ENCODE data around the gene MAIP1. TPM values are rescaled to one million over a fixed set of nuclear protein-coding genes. Genes with fewer than 3 reads are reported as not detected.

Gene MAIP1
- total and polyA plus RNA-seq, 2 donors (not counting 3 experiments of a cell fraction or from before 2014, with no cell fraction given), result 12.0 to 17.7 TPM

DNA sequence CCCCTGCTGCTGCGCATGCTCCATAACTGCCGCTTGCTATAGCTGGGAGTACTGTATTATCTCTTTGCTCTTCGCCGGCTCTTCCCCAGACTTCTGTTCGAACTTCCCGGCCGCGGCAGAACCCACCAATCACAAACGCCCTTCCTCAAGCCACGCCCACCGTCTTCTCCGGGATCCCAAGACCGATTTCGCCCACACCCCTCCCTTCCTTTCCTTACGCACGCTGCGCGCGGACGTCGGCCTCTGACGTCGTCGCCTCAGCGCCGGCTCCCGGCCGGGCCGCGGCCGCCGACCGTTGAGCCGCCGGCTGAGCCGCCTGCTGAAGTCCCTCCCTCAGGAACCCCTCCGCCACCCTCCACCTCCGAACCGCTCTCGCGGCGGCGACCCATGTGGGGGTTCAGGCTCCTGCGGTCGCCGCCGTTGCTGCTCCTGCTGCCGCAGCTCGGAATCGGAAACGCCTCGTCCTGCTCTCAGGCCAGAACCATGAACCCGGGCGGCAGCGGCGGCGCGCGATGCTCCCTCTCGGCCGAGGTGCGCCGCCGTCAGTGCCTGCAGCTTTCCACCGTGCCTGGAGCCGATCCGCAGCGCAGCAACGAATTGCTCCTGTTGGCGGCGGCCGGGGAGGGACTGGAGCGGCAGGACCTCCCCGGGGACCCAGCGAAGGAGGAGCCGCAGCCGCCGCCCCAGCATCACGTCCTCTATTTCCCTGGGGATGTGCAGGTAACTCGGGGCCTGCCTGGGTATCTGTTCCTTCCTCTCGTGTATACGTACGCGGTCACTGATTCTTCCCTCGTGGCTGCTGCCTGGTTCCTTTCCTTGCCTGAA, 44.1 kb upstream of the MAIP1 start, which contains the start of gene C2orf69:
C2orf69 (plus strand) TSS at position 242 of the 825 bp plus-strand sequence; CDS start at position 388, 146 bp downstream.
- Histone ChIP-seq H3K79me2 (ENCODE audit: control insufficient read depth, insufficient read depth, low read length) (peaks cover 45% of the 10 kb centered on the region), H3K36me3 (ENCODE audit: control insufficient read depth in 2 of 2, extremely low read depth in 1 of 2, insufficient read depth in 2 of 2, low read length in 2 of 2) (no peaks in the 10 kb centered on the region), H3K27ac (ENCODE audit: insufficient read depth, low read depth, low read length) (peak within 1 kb of the TSS; percentile 86), H4K20me1 (replicated peaks; ENCODE audit: control insufficient read depth, extremely low read depth, insufficient read depth, low read length) (no peaks in the 10 kb centered on the region), H3K9me3 (replicated peaks; ENCODE audit: control insufficient read depth, insufficient read depth, low read length) (no peaks in the 10 kb centered on the region), H3K9ac (replicated peaks; ENCODE audit: extremely low read depth, insufficient read depth, low read length) (peak within 1 kb of the TSS; percentile 97), H3K4me1 (ENCODE audit: control insufficient read depth, extremely low read depth, insufficient read depth, low read length) (peaks cover 30% of the 10 kb centered on the region), H3K9me1 (replicated peaks; ENCODE audit: control insufficient read depth, extremely low read depth, insufficient read depth, low read length) (no peaks in the 10 kb centered on the region), H3K4me3 (replicated peaks in 1 of 3; ENCODE audit: insufficient read depth in 1 of 3, low read depth in 1 of 3, low read length in 3 of 3) (peak within 1 kb of the TSS; percentile 92 to 100 (median 100)), H3K4me2 (ENCODE audit: insufficient read depth, low read length) (peak within 1 kb of the TSS; percentile 99), H3K27me3 (ENCODE audit: control insufficient read depth in 2 of 2, insufficient read depth in 2 of 2, low read length in 2 of 2) (no peaks in the 10 kb centered on the region), H2AFZ (ENCODE audit: low read depth, low read length) (peak within 1 kb of the TSS; percentile 98)
- POLR2A ChIA-PET, result no interaction called here
- TF ChIP-seq POLR2A (IDR thresholded peaks at IDR 0.05; ENCODE audit: low read depth, low read length) (peak; percentile 93), POLR2AphosphoS5 (IDR thresholded peaks at IDR 0.05; ENCODE audit: insufficient read depth, low read depth, low read length) (peak; percentile 92), JUN (IDR thresholded peaks at IDR 0.05; ENCODE audit: borderline replicate concordance, insufficient read depth, insufficient read length, low read depth) (no peak)
- intact Hi-C loops (cut with micrococcal nuclease), result loop anchor here (1.0 to 2.0 kb wide), 3 partner anchors 44 to 396 kb away; partner anchors contain the start of genes FTCDNL1, MAIP1, SPATS2L and TYW5
- peak; percentile 82 for FAIRE-seq
- DNase-seq (ENCODE audit: low read depth, low spot score), result peak; percentile 97
- CTCF ChIA-PET, result interaction anchor here (1.0 kb wide), 1 partner anchor 8 kb away, joined by 3 read pairs; no protein-coding TSS in a partner anchor
- no TSS peak for BruUV-seq (replicated peaks)
- dilution Hi-C loops (cut with MboI; ENCODE audit: extremely low pct_ligation_motif_present, low sequenced_read_pairs), result no loop called here

DNA sequence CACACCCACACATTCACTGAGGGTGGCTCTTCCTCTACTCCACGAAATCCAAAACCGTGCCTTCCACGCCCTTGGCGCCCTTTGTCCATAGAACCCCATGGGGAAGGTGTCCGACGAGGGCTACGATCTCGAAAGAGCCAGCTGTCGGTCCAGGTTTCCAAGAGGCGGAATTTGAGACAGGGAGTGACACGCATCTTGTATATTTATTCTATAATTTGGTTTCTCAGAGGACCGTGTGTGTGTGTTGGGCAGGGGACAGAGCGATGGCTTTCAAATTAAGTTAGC, 43.6 kb upstream of the MAIP1 start:
- POLR2A ChIA-PET, result interaction anchor here (0.5 kb wide), 1 partner anchor 9 kb away, joined by 5 read pairs; no protein-coding TSS in a partner anchor
- H3K79me2 ChIP-seq (ENCODE audit: control insufficient read depth, insufficient read depth, low read length), result peaks cover 50% of the 10 kb centered on the region
- no peaks in the 10 kb centered on the region for H3K36me3 ChIP-seq (ENCODE audit: control insufficient read depth in 2 of 2, extremely low read depth in 1 of 2, insufficient read depth in 2 of 2, low read length in 2 of 2)
- peak overlapping the region; percentile 99 for H3K4me2 ChIP-seq (ENCODE audit: insufficient read depth, low read length)
- no peaks in the 10 kb centered on the region for H3K9me3 ChIP-seq (replicated peaks; ENCODE audit: control insufficient read depth, insufficient read depth, low read length)
- intact Hi-C loops (cut with micrococcal nuclease), result loop anchor here (1.0 to 2.0 kb wide), 3 partner anchors 43 to 395 kb away; partner anchors contain the start of genes FTCDNL1, MAIP1, SPATS2L and TYW5
- peak overlapping the region; percentile 98 for H2AFZ ChIP-seq (ENCODE audit: low read depth, low read length)
- no peaks in the 10 kb centered on the region for H3K27me3 ChIP-seq (ENCODE audit: control insufficient read depth in 2 of 2, insufficient read depth in 2 of 2, low read length in 2 of 2)
- peak overlapping the region; percentile 97 for H3K9ac ChIP-seq (replicated peaks; ENCODE audit: extremely low read depth, insufficient read depth, low read length)
- FAIRE-seq (no peak), DNase-seq (ENCODE audit: low read depth, low spot score) (no peak)
- TSS peak; percentile 38 for BruUV-seq (replicated peaks)
- TF ChIP-seq POLR2A (IDR thresholded peaks at IDR 0.05; ENCODE audit: low read depth, low read length) (no peak), JUN (IDR thresholded peaks at IDR 0.05; ENCODE audit: borderline replicate concordance, insufficient read depth, insufficient read length, low read depth) (no peak), POLR2AphosphoS5 (IDR thresholded peaks at IDR 0.05; ENCODE audit: insufficient read depth, low read depth, low read length) (no peak), GATA2 (IDR thresholded peaks at IDR 0.05; ENCODE audit: insufficient read depth, insufficient read length, low read depth, low read length) (no peak), FOS (IDR thresholded peaks at IDR 0.05; ENCODE audit: borderline replicate concordance, insufficient read depth, low read length) (no peak), EZH2 (IDR thresholded peaks at IDR 0.05; ENCODE audit: borderline replicate concordance, low read depth, low read length, severe bottlenecking) (no peak), MYC (IDR thresholded peaks at IDR 0.05; ENCODE audit: low read depth, low read length) (no peak)
- TF ChIP-seq, protein P1, sequence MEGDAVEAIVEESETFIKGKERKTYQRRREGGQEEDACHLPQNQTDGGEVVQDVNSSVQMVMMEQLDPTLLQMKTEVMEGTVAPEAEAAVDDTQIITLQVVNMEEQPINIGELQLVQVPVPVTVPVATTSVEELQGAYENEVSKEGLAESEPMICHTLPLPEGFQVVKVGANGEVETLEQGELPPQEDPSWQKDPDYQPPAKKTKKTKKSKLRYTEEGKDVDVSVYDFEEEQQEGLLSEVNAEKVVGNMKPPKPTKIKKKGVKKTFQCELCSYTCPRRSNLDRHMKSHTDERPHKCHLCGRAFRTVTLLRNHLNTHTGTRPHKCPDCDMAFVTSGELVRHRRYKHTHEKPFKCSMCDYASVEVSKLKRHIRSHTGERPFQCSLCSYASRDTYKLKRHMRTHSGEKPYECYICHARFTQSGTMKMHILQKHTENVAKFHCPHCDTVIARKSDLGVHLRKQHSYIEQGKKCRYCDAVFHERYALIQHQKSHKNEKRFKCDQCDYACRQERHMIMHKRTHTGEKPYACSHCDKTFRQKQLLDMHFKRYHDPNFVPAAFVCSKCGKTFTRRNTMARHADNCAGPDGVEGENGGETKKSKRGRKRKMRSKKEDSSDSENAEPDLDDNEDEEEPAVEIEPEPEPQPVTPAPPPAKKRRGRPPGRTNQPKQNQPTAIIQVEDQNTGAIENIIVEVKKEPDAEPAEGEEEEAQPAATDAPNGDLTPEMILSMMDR (IDR thresholded peaks at IDR 0.05; ENCODE audit: extremely low read depth in 1 of 2, insufficient read depth in 1 of 2, low read depth in 1 of 2, low read length in 2 of 2), result no peak
- TF ChIP-seq, protein P2, sequence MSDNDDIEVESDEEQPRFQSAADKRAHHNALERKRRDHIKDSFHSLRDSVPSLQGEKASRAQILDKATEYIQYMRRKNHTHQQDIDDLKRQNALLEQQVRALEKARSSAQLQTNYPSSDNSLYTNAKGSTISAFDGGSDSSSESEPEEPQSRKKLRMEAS (IDR thresholded peaks at IDR 0.05; ENCODE audit: insufficient read depth, insufficient read length), result no peak
- dilution Hi-C loops (cut with MboI; ENCODE audit: extremely low pct_ligation_motif_present, low sequenced_read_pairs), result no loop called here
- H4K20me1 ChIP-seq (replicated peaks; ENCODE audit: control insufficient read depth, extremely low read depth, insufficient read depth, low read length), result no peaks in the 10 kb centered on the region
- H3K4me3 ChIP-seq (replicated peaks in 1 of 3; ENCODE audit: insufficient read depth in 1 of 3, low read depth in 1 of 3, low read length in 3 of 3), result peak overlapping the region; percentile 92 to 100 (median 100)
- CTCF ChIA-PET, result no interaction called here
- H3K27ac ChIP-seq (ENCODE audit: insufficient read depth, low read depth, low read length), result peak overlapping the region; percentile 86
- no peaks in the 10 kb centered on the region for H3K9me1 ChIP-seq (replicated peaks; ENCODE audit: control insufficient read depth, extremely low read depth, insufficient read depth, low read length)
- peaks cover 30% of the 10 kb centered on the region for H3K4me1 ChIP-seq (ENCODE audit: control insufficient read depth, extremely low read depth, insufficient read depth, low read length)

All from endothelial cell of umbilical vein (primary cell).